Activated CD8-positive, alpha-beta T cell treated with anti-CD3 and anti-CD28 coated beads for 36 hours (primary cell): ENCODE data around the gene BTBD1. TPM values are rescaled to one million over a fixed set of nuclear protein-coding genes. Genes with fewer than 3 reads are reported as not detected.
A peak's percentile ranks its signal among the peaks of the same experiment; 100 is the strongest.

Experiments
- ATAC-seq: fragments of 200-7000 bp; cut with Tn5 transposase; one replicate; pipeline ENCODE4 v1.10.0; 2021; ENCODE audit warnings: mild to moderate bottlenecking, moderate library complexity
- CTCF ChIA-PET: fragments of 350-600 bp; sonication (Branson Sonifier 250); formaldehyde crosslinking; loops from one replicate; lab custom pipeline; 2021; ENCODE audit warnings: antibody characterized with exemption; lab: Charles Lee
- POLR2A ChIA-PET: fragments of 350-600 bp; sonication (Branson Sonifier 250); formaldehyde crosslinking; loops from one replicate; lab custom pipeline; 2021; ENCODE audit warnings: antibody characterized with exemption; lab: Charles Lee
- DNase-seq: peaks from one replicate; pipeline ENCODE4 v3.0.0-alpha.2; 2020
- H3K27ac Mint-ChIP-seq: one replicate; pipeline ENCODE4 v1.8.0; 2021; ENCODE audit warnings: mild to moderate bottlenecking, mixed read lengths
- H3K27me3 Mint-ChIP-seq: one replicate; pipeline ENCODE4 v1.8.0; 2021; ENCODE audit warnings: mixed read lengths
- H3K36me3 Mint-ChIP-seq: one replicate; pipeline ENCODE4 v1.8.0; 2021; ENCODE audit warnings: low read depth, mixed read lengths
- H3K4me1 Mint-ChIP-seq: one replicate; pipeline ENCODE4 v1.8.0; 2021; ENCODE audit warnings: low read depth, mixed read lengths
- H3K4me3 Mint-ChIP-seq: one replicate; pipeline ENCODE4 v1.8.0; 2021; ENCODE audit warnings: mild to moderate bottlenecking, moderate library complexity, mixed read lengths
- H3K9me3 Mint-ChIP-seq: one replicate; pipeline ENCODE4 v1.8.0; 2021; ENCODE audit warnings: mixed read lengths
- CTCF ChIP-seq: fragments of 200-600 bp; IDR thresholded peaks from one replicate; pipeline ENCODE4 v1.8.0; 2022; ENCODE audit warnings: antibody characterized with exemption, mild to moderate bottlenecking
- intact Hi-C: fragments of 100-400 bp; cut with micrococcal nuclease; formaldehyde crosslinking; loops from one replicate; pipeline ENCODE4 v1.10.0; 2022
- total RNA-seq, 2 experiments: library from RNA; stranded (reverse); gene quantifications; one replicate each; pipeline ENCODE4 v1.2.3, GENCODE V29; 2021

The BTBD1 gene
- total RNA-seq, 2 experiments from 2014 or later, result 63.3 to 63.8 TPM

- ChIA-PET CTCF (interaction anchor here (0.9 kb wide), 1 partner anchor 257 kb away, joined by 3 read pairs; no protein-coding TSS in a partner anchor), POLR2A (interaction anchor here (0.5 to 2.2 kb wide), 5 partner anchors 10 to 219 kb away, joined by 3 to 12 read pairs (median 4); no protein-coding TSS in a partner anchor)
- H3K9me3 Mint-ChIP-seq, result peaks cover 8% of the 10 kb centered on the region
- H3K27me3 Mint-ChIP-seq, result no peaks in the 10 kb centered on the region
- peaks cover 17% of the 10 kb centered on the region for H3K4me1 Mint-ChIP-seq
- no peak for DNase-seq
- no peak overlapping the region for H3K4me3 Mint-ChIP-seq
- no peak for ATAC-seq
- H3K27ac Mint-ChIP-seq, result peak overlapping the region; percentile 84
- intact Hi-C loops, result loop anchor here (1.0 to 5.0 kb wide), 2 partner anchors 56 to 145 kb away; partner anchors contain the start of gene C15orf40
- TF ChIP-seq CTCF, result no peak
- H3K36me3 Mint-ChIP-seq, result peaks cover 22% of the 10 kb centered on the region
These were observed 548 bp upstream of the BTBD1 start for GRCh38 chr15:83067638-83067962.

GRCh38 chr15:83066034-83066733, 868 bp downstream of the BTBD1 start:
- CTCF ChIA-PET, result no interaction called here
- TF ChIP-seq CTCF, result no peak
- no peak overlapping the region for H3K4me3 Mint-ChIP-seq

GRCh38 chr15:83065431-83065830, 1.6 kb downstream of the BTBD1 start:
- DNase-seq (no peak), ATAC-seq (no peak)
- H3K27ac Mint-ChIP-seq, result peak overlapping the region; percentile 88
- H3K4me1 Mint-ChIP-seq, result peaks cover 17% of the 10 kb centered on the region
- intact Hi-C loops, result loop anchor here (5.0 kb wide), 1 partner anchor 147 kb away; no protein-coding TSS in a partner anchor
- H3K4me3 Mint-ChIP-seq, result no peak overlapping the region
- H3K27me3 Mint-ChIP-seq, result no peaks in the 10 kb centered on the region
- H3K36me3 Mint-ChIP-seq, result peaks cover 24% of the 10 kb centered on the region
- peaks cover 6% of the 10 kb centered on the region for H3K9me3 Mint-ChIP-seq
- no peak for TF ChIP-seq CTCF
- ChIA-PET POLR2A (interaction anchor here (0.7 to 1.5 kb wide), 4 partner anchors 9 to 143 kb away, joined by 3 to 7 read pairs (median 4); partner anchors contain the start of gene HDGFL3), CTCF (no interaction called here)

More at GRCh38 chr15:83066034-83066733, 868 bp downstream of the BTBD1 start:
- POLR2A ChIA-PET, result interaction anchor here (1.2 to 2.2 kb wide), 5 partner anchors 9 to 134 kb away, joined by 3 to 12 read pairs (median 7); partner anchors contain the start of gene TM6SF1
- Mint-ChIP-seq H3K36me3 (peaks cover 22% of the 10 kb centered on the region), H3K4me1 (peaks cover 17% of the 10 kb centered on the region), H3K9me3 (peaks cover 6% of the 10 kb centered on the region), H3K27me3 (no peaks in the 10 kb centered on the region), H3K27ac (peak overlapping the region; percentile 88)
- ATAC-seq, result no peak
- intact Hi-C loops, result loop anchor here (5.0 kb wide), 1 partner anchor 146 kb away; no protein-coding TSS in a partner anchor
- DNase-seq, result no peak

- Mint-ChIP-seq H3K4me3 (no peak overlapping the region), H3K9me3 (peaks cover 6% of the 10 kb centered on the region), H3K27ac (peak overlapping the region; percentile 88), H3K27me3 (no peaks in the 10 kb centered on the region), H3K36me3 (peaks cover 24% of the 10 kb centered on the region), H3K4me1 (peaks cover 17% of the 10 kb centered on the region)
- ATAC-seq (no peak), DNase-seq (no peak)
- intact Hi-C loops, result loop anchor here (5.0 kb wide), 1 partner anchor 147 kb away; no protein-coding TSS in a partner anchor
- ChIA-PET CTCF (no interaction called here), POLR2A (interaction anchor here (0.7 to 1.5 kb wide), 5 partner anchors 8 to 143 kb away, joined by 3 to 7 read pairs (median 3); partner anchors contain the start of gene HDGFL3)
- no peak for TF ChIP-seq CTCF
These were observed 2.2 kb downstream of the BTBD1 start for GRCh38 chr15:83064859-83065258.

- Mint-ChIP-seq H3K4me1 (peaks cover 18% of the 10 kb centered on the region), H3K4me3 (no peak overlapping the region), H3K27ac (no peak overlapping the region), H3K36me3 (peaks cover 21% of the 10 kb centered on the region), H3K9me3 (no peaks in the 10 kb centered on the region), H3K27me3 (no peaks in the 10 kb centered on the region)
- CTCF ChIA-PET, result interaction anchor here (1.8 to 2.0 kb wide), 2 partner anchors 52 to 145 kb away, joined by 5 to 6 read pairs; partner anchors contain the start of gene C15orf40
- TF ChIP-seq CTCF, result no peak
- DNase-seq (no peak), ATAC-seq (no peak)
- POLR2A ChIA-PET, result interaction anchor here (1.1 kb wide), 1 partner anchor 9 kb away, joined by 4 read pairs; no protein-coding TSS in a partner anchor
- intact Hi-C loops, result no loop called here
These were observed 3.5 kb downstream of the BTBD1 start for GRCh38 chr15:83063551-83063950.
